NCI-H2081 (cell line): ENCODE results near the gene LARGE1.
"Not testable (repeated sequence)": the region's sequence is repeated elsewhere in the genome, so short reads cannot be mapped to it uniquely, and the experiment has no call there.

Experiments used
- DNase-seq, 2 experiments: peaks; one replicate each; lab custom pipeline; 2025; lab: John Stamatoyannopoulos, UW

The LARGE1 gene

GRCh38 chr22:33476206-33476605 is 444.1 kb downstream of the LARGE1 start:
- DNase-seq: no peak

GRCh38 chr22:33474587-33474986 is 445.7 kb downstream of the LARGE1 start:
- no peak for DNase-seq

GRCh38 chr22:33472462-33473344 is 447.6 kb downstream of the LARGE1 start:
- DNase-seq: no peak

GRCh38 chr22:33470456-33470855 is 449.8 kb downstream of the LARGE1 start:
- DNase-seq: no peak

GRCh38 chr22:33467620-33468095 is 452.6 kb downstream of the LARGE1 start:
- DNase-seq: no peak

GRCh38 chr22:33467080-33467479 is 453.2 kb downstream of the LARGE1 start:
- no peak for DNase-seq

GRCh38 chr22:33465554-33465953 is 454.7 kb downstream of the LARGE1 start:
- DNase-seq: no peak

- DNase-seq: no peak
Measured at GRCh38 chr22:33464698-33465097, 455.6 kb downstream of the LARGE1 start.

GRCh38 chr22:33461698-33462434 is 458.4 kb downstream of the LARGE1 start:
- DNase-seq: no peak

- not testable (repeated sequence) for DNase-seq
Measured at GRCh38 chr22:33461245-33461644, 459.0 kb downstream of the LARGE1 start.

- DNase-seq: no peak
Measured at GRCh38 chr22:33459137-33459536, 461.1 kb downstream of the LARGE1 start.

- DNase-seq: no peak
Measured at GRCh38 chr22:33456511-33456910, 463.8 kb downstream of the LARGE1 start.

- no peak for DNase-seq
Measured at GRCh38 chr22:33455036-33455435, 465.2 kb downstream of the LARGE1 start.

- no peak for DNase-seq
Measured at GRCh38 chr22:33451866-33452469, 468.3 kb downstream of the LARGE1 start.

GRCh38 chr22:33450756-33451155 is 469.5 kb downstream of the LARGE1 start:
- no peak for DNase-seq

GRCh38 chr22:33447733-33448132 is 472.5 kb downstream of the LARGE1 start:
- DNase-seq: no peak

GRCh38 chr22:33443683-33444082 is 476.6 kb downstream of the LARGE1 start:
- DNase-seq: no peak

GRCh38 chr22:33440756-33441155 is 479.5 kb downstream of the LARGE1 start:
- DNase-seq: no peak

- no peak for DNase-seq
Measured at GRCh38 chr22:33438273-33438672, 482.0 kb downstream of the LARGE1 start.

- DNase-seq: no peak
Measured at GRCh38 chr22:33431300-33431699, 489.0 kb downstream of the LARGE1 start.

- DNase-seq: no peak
Measured at GRCh38 chr22:33429281-33429680, 491.0 kb downstream of the LARGE1 start.

- no peak for DNase-seq
Measured at GRCh38 chr22:33427461-33427860, 492.8 kb downstream of the LARGE1 start.

- DNase-seq: no peak
Measured at GRCh38 chr22:33426451-33426850, 493.8 kb downstream of the LARGE1 start.
